PFSK-1 (cell line): ENCODE results near the gene IGFBPL1.

Experiments
- FOXP2 ChIP-seq: optimal IDR thresholded peaks from 2 replicates; pipeline ENCODE3; 2011; ENCODE audit warnings: borderline replicate concordance, control low read depth, inconsistent platforms; ENCODE audit not compliant: insufficient read depth; ENCODE audit errors: extremely low read length, extremely low read depth
- POLR2AphosphoS5 ChIP-seq: IDR thresholded peaks from 2 replicates; pipeline ENCODE4 v1.6.1; 2012; ENCODE audit warnings: low read depth, mild to moderate bottlenecking, control low read depth, low read length, moderate library complexity
- REST ChIP-seq, 2 experiments: IDR thresholded peaks; 2 replicates each; pipeline versions ENCODE4 v1.6.1 to v1.8.0; 2011 to 2012; ENCODE audit warnings: low read depth in 2 of 2, low read length in 2 of 2, control low read depth in 1 of 2, inconsistent platforms in 1 of 2, mild to moderate bottlenecking in 1 of 2, moderate library complexity in 1 of 2; ENCODE audit not compliant: insufficient read depth in 1 of 2
- SIN3A ChIP-seq: IDR thresholded peaks from 2 replicates; pipeline ENCODE4 v1.6.1; 2012; ENCODE audit warnings: mild to moderate bottlenecking, low read length, moderate library complexity, borderline replicate concordance; ENCODE audit not compliant: insufficient read depth
- TAF1 ChIP-seq: IDR thresholded peaks from 2 replicates; pipeline ENCODE4 v1.6.1; 2012; ENCODE audit warnings: low read length, control low read depth, borderline replicate concordance; ENCODE audit not compliant: insufficient read depth

GRCh38 chr9:38360839-38361472, 63.3 kb downstream of the IGFBPL1 start:
- TF ChIP-seq SIN3A (no peak), REST (IDR thresholded peaks at IDR 0.05; ENCODE audit: insufficient read depth in 1 of 2, low read depth in 2 of 2, low read length in 2 of 2) (no peak), POLR2AphosphoS5 (no peak), TAF1 (no peak), FOXP2 (no peak)
